GM21423 (cell line): ENCODE results near the gene ITPR2.
"Not testable (repeated sequence)": the region's sequence is repeated elsewhere in the genome, so short reads cannot be mapped to it uniquely, and the experiment has no call there.

Experiments used
- ATAC-seq: cut with Tn5 transposase; IDR thresholded peaks from one replicate; pipeline ENCODE4 v1.9.1; 2021; ENCODE audit warnings: mild to moderate bottlenecking, moderate library complexity; ENCODE audit not compliant: unreplicated experiment

ITPR2 gene

DNA sequence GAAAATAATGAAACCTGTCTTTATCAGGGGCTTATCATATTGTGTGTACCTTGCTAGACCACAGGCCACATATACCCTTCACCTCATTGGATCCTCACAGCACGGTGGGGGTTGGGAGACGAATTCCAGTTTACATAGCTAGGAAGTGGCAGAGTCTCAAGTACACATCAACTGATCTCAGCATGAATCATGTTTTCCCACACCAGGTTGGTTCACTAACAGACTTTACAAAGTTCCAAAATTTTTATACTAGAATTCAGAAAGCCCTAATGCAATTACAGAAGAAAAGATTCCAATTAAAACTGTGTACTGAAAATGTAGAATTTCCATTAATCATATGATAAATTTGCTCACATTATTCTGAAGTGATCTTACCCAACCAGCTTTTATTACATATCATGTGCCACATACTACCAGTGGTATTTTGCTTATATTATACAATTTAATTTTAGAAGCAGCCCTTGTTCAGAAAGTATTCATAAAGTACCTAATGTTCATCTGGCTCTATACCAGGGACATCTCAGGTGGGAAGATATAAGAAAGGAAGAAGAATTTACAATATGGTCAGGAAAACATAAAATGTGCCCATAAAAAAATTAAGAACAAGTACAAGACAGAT, 196.2 kb downstream of the ITPR2 start:
- no peak for ATAC-seq

GRCh38 chr12:26633591-26634210, 199.3 kb downstream of the ITPR2 start:
- ATAC-seq: no peak

DNA sequence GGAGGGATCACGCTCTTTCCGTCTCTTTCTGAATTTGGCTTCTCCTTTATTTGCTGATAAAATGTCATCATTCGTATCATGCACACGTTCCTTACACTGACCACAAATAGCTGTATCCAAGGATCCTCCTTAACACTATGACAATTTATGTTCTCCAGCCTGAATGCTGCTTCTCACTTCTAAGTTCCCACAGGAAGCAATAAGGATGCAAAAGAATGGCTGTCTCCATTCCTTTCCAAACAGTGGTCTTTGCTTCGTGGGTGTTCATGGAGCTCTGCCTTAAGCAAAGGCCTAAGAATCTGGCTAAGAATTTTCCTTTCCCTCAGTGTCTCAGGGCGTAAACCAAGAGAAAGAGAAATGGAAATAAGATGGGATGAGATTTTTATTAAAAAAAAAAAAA, 200.2 kb downstream of the ITPR2 start:
- no peak for ATAC-seq

DNA sequence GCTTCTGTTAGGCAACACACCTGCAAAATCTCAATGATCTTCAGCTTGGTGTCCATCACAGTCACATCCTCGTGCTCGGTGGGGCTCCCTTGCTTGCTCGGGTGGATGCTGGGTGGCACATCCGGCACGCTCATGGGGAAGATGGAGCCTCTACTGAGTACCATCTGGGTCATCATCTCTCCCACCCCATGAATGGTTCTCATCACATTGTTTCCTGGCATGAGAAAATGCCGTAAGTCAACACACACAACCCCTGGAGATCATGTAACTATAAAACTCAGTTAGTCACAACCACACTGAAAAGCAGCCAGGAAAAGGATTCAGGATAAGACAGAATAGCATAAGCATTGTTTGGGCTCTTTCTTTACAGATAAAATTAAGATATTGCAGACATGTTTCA, 201.1 kb downstream of the ITPR2 start:
- no peak for ATAC-seq

DNA sequence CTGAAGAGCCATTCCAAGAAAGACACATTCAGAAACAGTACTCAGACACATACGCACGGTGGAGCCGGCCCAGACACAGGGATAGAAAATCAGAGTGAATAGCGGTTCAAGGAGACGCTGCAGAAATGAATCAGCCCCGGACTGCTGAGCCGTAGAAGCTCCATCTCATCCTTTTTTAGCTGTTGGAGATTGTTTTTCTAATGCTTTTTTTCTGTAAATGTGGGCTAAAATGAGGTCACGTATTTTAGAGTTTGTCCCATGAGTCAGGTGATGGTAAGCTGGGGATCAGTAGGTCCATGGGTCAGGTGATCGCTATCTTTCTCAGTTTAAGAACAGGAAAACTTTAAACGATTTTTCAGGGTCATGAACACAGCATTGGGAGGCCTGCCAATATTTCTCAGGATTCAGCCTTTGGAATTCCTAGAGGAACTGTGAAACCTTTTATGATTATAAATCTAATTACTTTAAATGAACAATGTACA, 202.4 kb downstream of the ITPR2 start:
- ATAC-seq: no peak

- no peak for ATAC-seq
Observed at GRCh38 chr12:26629864-26630263, 203.1 kb downstream of the ITPR2 start.

GRCh38 chr12:26628234-26628633, 204.8 kb downstream of the ITPR2 start:
- no peak for ATAC-seq

- ATAC-seq: no peak
Observed at GRCh38 chr12:26627335-26627734, 205.7 kb downstream of the ITPR2 start.

DNA sequence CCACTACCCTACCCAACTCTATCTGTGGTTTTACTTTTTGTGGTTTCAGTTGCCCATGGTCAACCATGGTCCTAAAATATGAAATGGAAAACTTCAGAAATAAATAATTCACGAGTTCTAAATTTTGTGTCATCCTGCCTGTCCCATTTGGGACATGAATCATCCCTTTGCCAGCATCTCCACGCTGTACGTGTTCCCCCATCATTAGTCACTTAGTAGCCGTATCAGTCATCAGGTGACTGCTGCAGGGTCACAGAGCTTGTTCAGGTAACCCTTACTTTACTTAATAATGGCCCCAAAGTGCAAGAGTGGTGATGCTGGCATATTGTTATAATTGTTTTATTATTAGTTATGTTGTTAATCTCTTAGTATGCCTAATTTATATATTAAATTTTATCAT, 209.9 kb downstream of the ITPR2 start:
- ATAC-seq: no peak

DNA sequence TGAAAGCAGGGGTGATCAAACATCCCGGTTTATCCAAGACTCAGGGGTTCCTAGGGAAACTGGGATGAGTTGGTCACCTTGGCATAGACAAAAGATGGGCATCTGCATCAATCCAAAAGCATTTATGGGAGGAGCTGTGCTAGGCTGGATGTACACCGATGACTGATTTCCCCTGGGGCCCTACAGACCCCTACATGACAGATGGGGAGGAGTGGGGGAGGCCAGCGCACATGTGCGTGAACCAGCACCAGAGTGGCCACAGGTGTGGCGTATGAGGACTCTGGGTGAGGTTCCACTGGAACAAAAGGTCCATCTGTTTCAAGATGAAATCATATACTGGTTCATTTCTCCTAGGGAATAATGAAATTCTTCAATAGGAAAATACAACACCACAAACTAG, 210.4 kb downstream of the ITPR2 start:
- ATAC-seq: no peak

DNA sequence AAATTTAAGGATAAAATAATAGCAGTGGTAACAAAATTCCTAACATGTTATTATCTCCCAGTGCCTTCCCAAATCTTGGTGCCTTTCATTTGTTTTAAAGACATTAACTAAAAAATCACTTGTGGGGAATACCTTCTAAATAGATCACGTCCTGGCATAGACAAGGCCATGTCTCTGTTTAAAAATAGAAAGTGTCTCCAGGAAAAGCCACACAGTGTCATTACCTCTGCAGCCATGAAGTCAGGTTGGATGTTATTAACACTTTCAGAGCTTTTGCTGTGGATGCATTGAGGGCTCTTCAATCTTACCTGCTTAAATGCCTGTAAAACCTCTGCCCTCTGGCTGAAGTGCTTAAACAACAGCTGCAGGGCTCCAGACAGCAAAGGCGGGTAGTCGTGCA, 211.1 kb downstream of the ITPR2 start:
- no peak for ATAC-seq

GRCh38 chr12:26620907-26621306, 212.1 kb downstream of the ITPR2 start:
- ATAC-seq: no peak

DNA sequence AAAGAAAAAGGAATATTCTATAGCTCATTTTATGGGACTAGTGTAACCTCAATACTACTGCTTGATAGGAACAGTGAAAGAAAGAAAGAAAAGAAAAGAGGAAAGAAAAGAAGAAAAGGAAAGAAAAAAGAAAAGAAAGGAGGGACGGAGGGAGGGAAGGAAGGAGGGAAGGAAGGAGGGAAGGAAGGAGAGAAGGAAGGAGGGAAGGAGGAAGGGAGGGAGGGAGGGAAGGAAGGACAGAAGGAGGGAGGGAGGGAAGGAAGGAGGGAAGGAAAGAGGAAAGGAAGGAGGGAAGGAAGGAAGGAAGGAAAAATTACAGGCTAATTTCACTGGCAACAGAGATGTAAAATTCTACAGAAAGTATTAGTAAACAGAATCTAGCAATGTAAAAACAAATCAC, 215.5 kb downstream of the ITPR2 start:
- no peak for ATAC-seq

GRCh38 chr12:26614011-26614616, 218.9 kb downstream of the ITPR2 start:
- ATAC-seq: no peak

DNA sequence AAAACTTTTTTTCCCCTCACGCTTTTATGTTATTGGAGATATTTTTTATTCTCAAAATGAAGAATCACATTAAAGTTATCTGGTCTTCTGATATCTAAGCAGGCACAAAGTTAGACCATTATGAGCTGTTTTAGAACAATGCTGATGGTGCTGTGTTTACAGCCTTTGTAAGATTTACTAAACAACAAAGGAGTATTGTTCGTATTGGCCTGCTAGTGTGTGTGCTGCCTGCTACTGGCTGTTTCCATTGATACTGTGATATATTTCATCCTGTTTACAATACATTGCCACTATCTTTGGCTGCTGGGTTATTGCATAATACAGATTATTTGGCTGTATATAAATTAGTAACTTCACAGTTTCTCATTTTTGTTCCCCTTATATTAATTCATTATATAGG, 220.8 kb downstream of the ITPR2 start:
- no peak for ATAC-seq

GRCh38 chr12:26611598-26611997, 221.4 kb downstream of the ITPR2 start:
- no peak for ATAC-seq

GRCh38 chr12:26610774-26611173, 222.2 kb downstream of the ITPR2 start:
- no peak for ATAC-seq

DNA sequence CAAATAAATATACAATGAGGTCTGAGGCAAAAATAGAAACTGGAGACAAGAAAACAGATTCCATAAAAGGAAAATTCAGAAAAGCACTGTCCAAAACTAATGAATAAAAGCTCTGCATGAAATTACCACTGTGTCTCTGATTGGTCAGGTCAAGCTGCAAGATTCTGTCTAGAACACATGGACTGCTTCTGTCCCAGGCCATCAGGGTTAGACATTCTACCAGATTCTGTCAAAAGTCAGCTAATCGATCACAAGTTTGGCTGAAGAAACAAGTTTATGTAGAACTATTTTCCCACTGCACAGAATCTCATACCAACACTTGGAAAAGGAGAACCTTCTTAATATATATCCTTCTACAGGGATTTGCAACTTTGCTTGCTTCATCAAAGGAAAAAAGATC, 223.0 kb downstream of the ITPR2 start:
- ATAC-seq: no peak

- ATAC-seq: no peak
Observed at GRCh38 chr12:26608706-26609105, 224.3 kb downstream of the ITPR2 start.

DNA sequence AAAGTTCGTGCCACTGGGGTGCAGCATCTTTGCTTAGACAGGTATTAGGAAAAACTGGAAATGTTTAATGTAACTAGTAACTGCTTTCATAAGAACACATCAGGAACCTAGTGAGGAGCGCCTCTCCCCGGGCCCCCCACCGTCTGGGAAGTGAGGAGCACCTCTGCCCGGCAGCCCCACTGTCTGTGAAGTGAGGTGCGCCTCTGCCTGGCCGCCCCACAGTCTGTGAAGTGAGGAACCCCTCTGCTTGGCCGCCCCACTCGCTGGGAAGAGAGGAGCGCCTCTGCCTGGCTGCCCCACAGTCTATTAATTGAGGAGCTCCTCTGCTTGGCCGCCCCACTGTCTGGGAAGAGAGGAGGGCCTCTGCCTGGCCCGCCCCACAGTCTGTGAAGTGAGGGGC, 224.7 kb downstream of the ITPR2 start:
- no peak for ATAC-seq

DNA sequence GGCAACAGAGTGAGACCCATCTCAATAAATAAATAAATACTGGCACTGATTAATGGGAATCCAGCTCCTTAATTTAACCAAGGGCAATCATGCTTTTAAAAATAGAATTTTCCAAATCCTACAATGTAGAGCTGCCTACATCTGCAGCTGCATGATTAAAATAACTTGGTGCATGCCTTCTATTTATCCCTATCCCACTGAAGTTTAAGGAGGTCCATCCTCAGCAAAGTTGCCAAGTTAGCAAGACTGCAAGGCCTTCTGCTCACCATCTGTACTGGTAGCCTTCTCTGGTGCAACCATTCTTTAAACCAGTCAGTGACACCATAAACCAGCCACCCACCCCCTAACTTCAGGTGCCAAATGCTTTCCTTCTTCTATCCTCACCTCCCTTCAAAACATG, 226.1 kb downstream of the ITPR2 start:
- ATAC-seq: no peak

DNA sequence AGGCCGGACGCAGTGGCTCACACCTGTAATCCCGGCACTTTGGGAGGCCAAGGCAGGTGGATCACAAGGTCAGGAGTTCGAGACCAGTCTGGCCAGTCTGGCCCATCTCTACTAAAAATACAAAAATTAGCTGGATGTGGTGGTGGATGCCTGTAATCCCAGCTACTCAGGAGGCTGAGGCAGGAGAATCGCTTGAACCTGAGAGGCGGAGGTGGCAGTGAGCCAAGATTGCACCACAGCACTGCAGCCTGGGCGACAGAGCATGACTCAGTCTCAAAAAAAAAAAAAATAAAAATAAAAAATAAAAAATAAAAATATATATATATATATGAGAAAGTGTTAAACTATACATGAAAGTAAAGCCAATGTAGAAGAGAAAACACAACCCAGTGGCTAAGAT, 228.2 kb downstream of the ITPR2 start:
- not testable (repeated sequence) for ATAC-seq
